Measurements from ENCODE around the gene C8B. TPM values are rescaled to one million over a fixed set of nuclear protein-coding genes. Genes with fewer than 3 reads are reported as not detected.

C8B gene
- total RNA-seq, 1 donor from 2014 or later: not detected

GRCh38 chr1:56966698-56966999 lies 834 bp upstream of the C8B start:
- H3K4me3 ChIP-seq: no peak overlapping the region
- H3K4me1 ChIP-seq: no peaks in the 10 kb centered on the region
- H3K27me3 ChIP-seq: no peaks in the 10 kb centered on the region
- no peak for TF ChIP-seq CTCF (IDR thresholded peaks at IDR 0.05)
- intact Hi-C loops (cut with DNase I): no loop called here
- no peak for DNase-seq
- no peak for ATAC-seq
- no peak overlapping the region for H3K27ac ChIP-seq
- no peaks in the 10 kb centered on the region for H3K9me3 ChIP-seq
- no peaks in the 10 kb centered on the region for H3K36me3 ChIP-seq

- Histone ChIP-seq H3K4me3 (no peak overlapping the region), H3K27ac (no peak overlapping the region), H3K4me1 (no peaks in the 10 kb centered on the region), H3K27me3 (no peaks in the 10 kb centered on the region), H3K9me3 (no peaks in the 10 kb centered on the region), H3K36me3 (no peaks in the 10 kb centered on the region)
- TF ChIP-seq CTCF (IDR thresholded peaks at IDR 0.05): no peak
- ATAC-seq (no peak), DNase-seq (no peak)
- intact Hi-C loops (cut with DNase I): no loop called here
Measured at GRCh38 chr1:56965191-56965590, 624 bp downstream of the C8B start.

- no peak for TF ChIP-seq CTCF (IDR thresholded peaks at IDR 0.05)
- H3K36me3 ChIP-seq: no peaks in the 10 kb centered on the region
- intact Hi-C loops (cut with DNase I): no loop called here
- ATAC-seq (no peak), DNase-seq (no peak)
- H3K9me3 ChIP-seq: no peaks in the 10 kb centered on the region
- no peak overlapping the region for H3K27ac ChIP-seq
- no peaks in the 10 kb centered on the region for H3K4me1 ChIP-seq
- H3K4me3 ChIP-seq: no peak overlapping the region
- H3K27me3 ChIP-seq: no peaks in the 10 kb centered on the region
Measured at GRCh38 chr1:56964349-56965017, 1.3 kb downstream of the C8B start.

GRCh38 chr1:56963667-56964066 lies 2.1 kb downstream of the C8B start:
- no peaks in the 10 kb centered on the region for H3K9me3 ChIP-seq
- no peak for DNase-seq
- no peaks in the 10 kb centered on the region for H3K27me3 ChIP-seq
- no peak overlapping the region for H3K27ac ChIP-seq
- ATAC-seq: no peak
- no peaks in the 10 kb centered on the region for H3K36me3 ChIP-seq
- no peaks in the 10 kb centered on the region for H3K4me1 ChIP-seq
- intact Hi-C loops (cut with DNase I): no loop called here
- H3K4me3 ChIP-seq: no peak overlapping the region
- TF ChIP-seq CTCF (IDR thresholded peaks at IDR 0.05): no peak

- TF ChIP-seq CTCF (IDR thresholded peaks at IDR 0.05): no peak
- no peak overlapping the region for H3K4me3 ChIP-seq
- H3K9me3 ChIP-seq: no peaks in the 10 kb centered on the region
- no peak for DNase-seq
- no peak for ATAC-seq
- intact Hi-C loops (cut with DNase I): no loop called here
- H3K36me3 ChIP-seq: no peaks in the 10 kb centered on the region
- no peaks in the 10 kb centered on the region for H3K27me3 ChIP-seq
- H3K4me1 ChIP-seq: no peaks in the 10 kb centered on the region
- H3K27ac ChIP-seq: no peak overlapping the region
Measured at GRCh38 chr1:56961426-56961825, 4.4 kb downstream of the C8B start.

- ATAC-seq: no peak
- Histone ChIP-seq H3K27ac (no peak overlapping the region), H3K27me3 (no peaks in the 10 kb centered on the region), H3K4me1 (no peaks in the 10 kb centered on the region), H3K36me3 (no peaks in the 10 kb centered on the region), H3K4me3 (no peak overlapping the region), H3K9me3 (no peaks in the 10 kb centered on the region)
- intact Hi-C loops (cut with DNase I): no loop called here
- TF ChIP-seq CTCF (IDR thresholded peaks at IDR 0.05): no peak
- no peak for DNase-seq
Measured at GRCh38 chr1:56958526-56958925, 7.3 kb downstream of the C8B start.

Measured in upper lobe of right lung (tissue), 1 donor.